ENCODE data around the gene RPL13. TPM values are rescaled to one million over a fixed set of nuclear protein-coding genes. Genes with fewer than 3 reads are reported as not detected.
A peak's percentile ranks its signal among the peaks of the same experiment; 100 is the strongest.

Gene RPL13
- total RNA-seq, 3 donors from 2014 or later (not counting 1 experiment from before 2014, with no cell fraction given), result 1,286 to 1,549 (median 1,294) TPM

- H3K27ac ChIP-seq (ENCODE audit: low read length), result no peak overlapping the region
- Mint-ChIP-seq H3K36me3 (no peaks in the 10 kb centered on the region), H3K27ac (no peak overlapping the region), H3K4me3 (no peak overlapping the region), H3K27me3 (ENCODE audit: low read depth in 2 of 2) (no peaks in the 10 kb centered on the region), H3K4me1 (peaks cover 6 to 11% of the 10 kb centered on the region in 2 donors), H3K9me3 (no peaks in the 10 kb centered on the region)
- DNase-seq (no peak), ATAC-seq (no peak)
- WGBS (ENCODE audit: insufficient coverage), result 94% methylated on average over 19 of the region's 19 CpGs
- H3K27me3 ChIP-seq (ENCODE audit: control insufficient read depth, insufficient read depth, low read length), result no peaks in the 10 kb centered on the region
- H3K36me3 ChIP-seq (ENCODE audit: control insufficient read depth, insufficient read depth, low read length), result no peaks in the 10 kb centered on the region
- no peak overlapping the region for H3K4me3 ChIP-seq (ENCODE audit: low read length)
- intact Hi-C loops (cut with micrococcal nuclease), result no loop called here
- H3K9me3 ChIP-seq (ENCODE audit: control insufficient read depth, insufficient read depth, low read length), result no peaks in the 10 kb centered on the region
- peaks cover 24% of the 10 kb centered on the region for H3K4me1 ChIP-seq (ENCODE audit: control insufficient read depth, insufficient read depth, low read length)
- no peak for TF ChIP-seq CTCF (IDR thresholded peaks at IDR 0.05)
These were observed 36.6 kb downstream of the RPL13 start for GRCh38 chr16:89596957-89597649.

GRCh38 chr16:89598199-89598598 is 37.7 kb downstream of the RPL13 start:
- H3K9me3 Mint-ChIP-seq, result no peaks in the 10 kb centered on the region
- ATAC-seq (no peak), DNase-seq (no peak)
- H3K4me1 Mint-ChIP-seq, result peaks cover 13 to 22% of the 10 kb centered on the region in 2 donors
- no peak for TF ChIP-seq CTCF (IDR thresholded peaks at IDR 0.05)
- Histone ChIP-seq H3K27ac (ENCODE audit: low read length) (no peak overlapping the region), H3K9me3 (ENCODE audit: control insufficient read depth, insufficient read depth, low read length) (no peaks in the 10 kb centered on the region), H3K4me1 (ENCODE audit: control insufficient read depth, insufficient read depth, low read length) (peaks cover 33% of the 10 kb centered on the region), H3K36me3 (ENCODE audit: control insufficient read depth, insufficient read depth, low read length) (no peaks in the 10 kb centered on the region), H3K27me3 (ENCODE audit: control insufficient read depth, insufficient read depth, low read length) (no peaks in the 10 kb centered on the region), H3K4me3 (ENCODE audit: low read length) (no peak overlapping the region)
- no peak overlapping the region for H3K4me3 Mint-ChIP-seq
- no peaks in the 10 kb centered on the region for H3K27me3 Mint-ChIP-seq (ENCODE audit: low read depth in 2 of 2)
- intact Hi-C loops (cut with micrococcal nuclease), result no loop called here
- H3K36me3 Mint-ChIP-seq, result no peaks in the 10 kb centered on the region
- 60% methylated on average over 2 of the region's 14 CpGs for WGBS (ENCODE audit: insufficient coverage)
- H3K27ac Mint-ChIP-seq, result no peak overlapping the region

GRCh38 chr16:89599451-89599858 is 39.0 kb downstream of the RPL13 start:
- Mint-ChIP-seq H3K27me3 (ENCODE audit: low read depth in 2 of 2) (no peaks in the 10 kb centered on the region), H3K4me1 (peaks cover 7 to 15% of the 10 kb centered on the region in 2 donors), H3K27ac (no peak overlapping the region), H3K4me3 (no peak overlapping the region), H3K36me3 (no peaks in the 10 kb centered on the region), H3K9me3 (no peaks in the 10 kb centered on the region)
- Histone ChIP-seq H3K36me3 (ENCODE audit: control insufficient read depth, insufficient read depth, low read length) (no peaks in the 10 kb centered on the region), H3K27ac (ENCODE audit: low read length) (no peak overlapping the region), H3K4me3 (ENCODE audit: low read length) (no peak overlapping the region), H3K9me3 (ENCODE audit: control insufficient read depth, insufficient read depth, low read length) (no peaks in the 10 kb centered on the region), H3K4me1 (ENCODE audit: control insufficient read depth, insufficient read depth, low read length) (peaks cover 21% of the 10 kb centered on the region), H3K27me3 (ENCODE audit: control insufficient read depth, insufficient read depth, low read length) (no peaks in the 10 kb centered on the region)
- intact Hi-C loops (cut with micrococcal nuclease), result no loop called here
- TF ChIP-seq CTCF (IDR thresholded peaks at IDR 0.05), result no peak
- 30% methylated on average over 7 of the region's 8 CpGs for WGBS (ENCODE audit: insufficient coverage)
- ATAC-seq (no peak), DNase-seq (peak in 1 of 2 donors; percentile 57)

GRCh38 chr16:89599902-89600301 is 39.4 kb downstream of the RPL13 start:
- H3K4me1 Mint-ChIP-seq, result peaks cover 7 to 15% of the 10 kb centered on the region in 2 donors
- intact Hi-C loops (cut with micrococcal nuclease), result no loop called here
- DNase-seq, result no peak
- H3K4me3 Mint-ChIP-seq, result no peak overlapping the region
- Histone ChIP-seq H3K27ac (ENCODE audit: low read length) (no peak overlapping the region), H3K36me3 (ENCODE audit: control insufficient read depth, insufficient read depth, low read length) (no peaks in the 10 kb centered on the region), H3K9me3 (ENCODE audit: control insufficient read depth, insufficient read depth, low read length) (no peaks in the 10 kb centered on the region), H3K27me3 (ENCODE audit: control insufficient read depth, insufficient read depth, low read length) (no peaks in the 10 kb centered on the region), H3K4me3 (ENCODE audit: low read length) (no peak overlapping the region), H3K4me1 (ENCODE audit: control insufficient read depth, insufficient read depth, low read length) (peaks cover 17% of the 10 kb centered on the region)
- H3K9me3 Mint-ChIP-seq, result no peaks in the 10 kb centered on the region
- no peak for ATAC-seq
- H3K27me3 Mint-ChIP-seq (ENCODE audit: low read depth in 2 of 2), result no peaks in the 10 kb centered on the region
- WGBS (ENCODE audit: insufficient coverage), result 94% methylated on average over 10 of the region's 10 CpGs
- H3K36me3 Mint-ChIP-seq, result no peaks in the 10 kb centered on the region
- H3K27ac Mint-ChIP-seq, result no peak overlapping the region
- TF ChIP-seq CTCF (IDR thresholded peaks at IDR 0.05), result no peak

All from natural killer cell (primary cell).